GM18499 (cell line): ENCODE measurements around the gene CIB2.

ENCODE experiments used
- ATAC-seq: cut with Tn5 transposase; IDR thresholded peaks from one replicate; pipeline ENCODE4 v1.9.1; 2021; ENCODE audit warnings: moderate number of reproducible peaks; ENCODE audit not compliant: insufficient read depth, unreplicated experiment

CIB2 gene

GRCh38 chr15:78149805-78150751, 18.8 kb upstream of the CIB2 start:
- no peak for ATAC-seq

GRCh38 chr15:78149068-78149804, 18.0 kb upstream of the CIB2 start, which contains the start of gene IDH3A:
TSS of gene IDH3A (plus strand) at chr15:78149362. CDS start at chr15:78149404, 42 bp downstream.
- peak; percentile 39 for ATAC-seq

DNA sequence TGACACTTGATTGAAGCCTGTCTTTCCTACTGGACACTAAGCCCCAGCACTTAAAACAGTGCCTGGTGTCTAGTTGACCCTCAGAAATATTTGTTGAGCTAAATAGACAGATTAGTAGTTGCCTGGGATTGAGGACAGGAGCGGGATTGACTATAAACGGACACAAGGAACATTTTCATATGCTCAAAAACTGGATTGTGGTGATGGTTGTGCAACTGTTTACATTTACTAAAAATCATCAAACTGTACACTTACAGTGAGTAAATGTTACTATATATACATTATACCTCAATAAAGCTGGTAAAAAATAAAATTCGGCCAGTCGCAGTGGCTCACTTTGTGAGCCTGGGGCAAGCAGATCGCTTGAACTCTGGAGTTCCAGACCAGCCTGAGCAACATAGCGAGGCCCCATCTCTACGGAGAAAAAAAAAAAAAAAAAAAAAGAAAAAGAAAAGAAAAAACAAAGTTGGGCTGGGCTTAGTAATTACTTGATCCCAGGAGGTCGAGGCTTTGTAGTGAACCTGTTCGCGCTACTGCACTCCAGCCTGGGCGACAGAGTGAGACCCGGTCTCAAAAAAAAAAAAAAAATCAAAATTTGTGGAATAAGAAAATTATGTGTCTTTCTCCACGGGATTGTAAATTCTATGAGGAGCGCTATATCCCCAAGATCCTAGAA, 17.3 kb upstream of the CIB2 start:
- peak; percentile 11 for ATAC-seq

GRCh38 chr15:78147566-78147965, 16.3 kb upstream of the CIB2 start:
- no peak for ATAC-seq

DNA sequence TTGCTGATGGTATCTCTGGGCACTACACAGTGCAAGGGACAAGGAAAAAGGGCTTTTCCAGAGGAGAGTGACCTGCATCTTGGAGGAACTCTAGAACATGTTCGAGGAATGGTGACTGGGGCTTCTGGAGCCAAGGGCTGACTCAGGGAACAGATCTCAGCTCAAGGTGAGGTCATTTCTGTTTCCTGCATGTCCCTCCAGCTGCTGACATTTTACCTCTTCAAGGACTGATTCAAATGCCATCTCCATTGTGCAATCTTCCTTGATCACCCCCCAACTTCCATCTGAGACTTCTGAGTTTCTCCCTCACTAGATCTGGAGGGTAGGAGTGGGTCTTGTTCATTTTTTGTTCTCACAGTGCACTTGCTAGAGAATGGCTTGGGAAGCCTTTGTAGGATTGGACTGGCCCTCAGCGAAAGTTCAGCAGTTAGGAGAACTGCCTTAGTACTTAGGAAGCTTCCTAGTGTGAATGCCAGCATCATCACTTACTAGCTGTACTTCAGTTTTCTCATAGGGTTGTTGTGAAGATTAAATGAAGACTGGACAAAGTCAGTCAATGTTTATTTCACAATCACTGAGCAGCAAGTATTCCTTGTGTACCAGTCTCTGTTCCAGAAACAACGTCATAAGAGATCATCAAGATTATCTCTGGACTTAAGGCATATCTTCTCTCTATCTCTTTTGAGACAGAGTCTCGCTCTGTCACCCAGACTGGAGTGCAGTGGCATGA, 15.3 kb upstream of the CIB2 start:
- ATAC-seq, result no peak

DNA sequence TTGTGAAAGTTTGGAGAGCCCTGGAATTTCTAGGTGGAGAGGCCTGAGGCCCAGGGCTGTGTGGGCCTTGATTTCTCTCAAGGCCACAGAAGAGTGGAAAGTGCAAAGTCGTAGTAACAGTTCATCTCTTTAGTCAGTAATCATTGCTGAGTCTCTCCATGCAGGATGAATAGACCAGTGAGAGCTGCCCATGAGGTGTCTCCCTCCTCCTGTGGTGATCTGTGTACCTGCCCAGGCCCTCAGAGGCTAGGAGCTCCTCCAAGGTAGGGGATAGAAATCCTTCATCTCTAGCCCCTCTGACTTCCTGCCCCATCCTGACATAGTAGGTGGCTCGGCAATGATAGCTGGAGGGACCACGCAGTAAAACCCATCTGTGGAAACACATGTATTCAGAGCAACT, 11.1 kb upstream of the CIB2 start:
- ATAC-seq, result no peak

DNA sequence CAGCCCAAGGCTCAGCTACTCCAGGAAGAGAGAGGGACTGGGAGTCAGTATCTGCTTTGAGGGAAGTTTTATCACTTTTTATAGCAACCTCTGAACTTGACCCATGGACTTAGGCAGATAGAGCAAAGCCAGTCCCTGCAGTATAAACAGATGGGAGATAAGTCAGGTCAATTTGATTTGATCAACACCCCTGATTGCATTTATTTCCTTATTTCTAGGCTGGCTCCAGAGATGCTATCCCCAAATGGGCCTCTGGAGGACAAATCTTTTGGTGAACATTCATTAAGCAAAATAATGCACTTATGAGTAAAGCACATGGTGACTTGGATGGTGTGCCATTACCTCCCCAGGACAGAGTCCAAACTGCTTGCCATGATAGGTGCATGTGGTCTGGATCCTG, 9.0 kb upstream of the CIB2 start:
- ATAC-seq, result no peak

DNA sequence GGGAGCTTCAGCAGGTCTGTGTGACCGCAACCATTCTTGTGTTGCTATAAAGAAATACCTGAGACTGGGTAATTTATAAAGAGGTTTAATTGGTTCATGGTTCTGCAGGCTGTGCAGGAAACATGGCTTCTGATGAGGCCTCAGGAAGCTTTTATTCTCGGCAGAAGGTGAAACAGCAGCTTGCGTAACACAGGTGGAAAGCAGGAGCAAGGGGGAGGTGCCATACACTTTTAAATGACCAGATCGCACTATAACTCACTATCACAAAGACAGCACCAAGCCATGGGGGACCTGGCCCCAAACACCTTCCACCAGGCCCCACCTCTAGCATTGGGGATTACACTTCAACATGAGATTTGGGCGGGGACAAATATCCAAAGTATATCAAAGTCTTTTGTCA, 8.3 kb upstream of the CIB2 start:
- ATAC-seq, result no peak

- ATAC-seq, result no peak
These were observed 2.6 kb upstream of the CIB2 start for GRCh38 chr15:78133801-78134200.

DNA sequence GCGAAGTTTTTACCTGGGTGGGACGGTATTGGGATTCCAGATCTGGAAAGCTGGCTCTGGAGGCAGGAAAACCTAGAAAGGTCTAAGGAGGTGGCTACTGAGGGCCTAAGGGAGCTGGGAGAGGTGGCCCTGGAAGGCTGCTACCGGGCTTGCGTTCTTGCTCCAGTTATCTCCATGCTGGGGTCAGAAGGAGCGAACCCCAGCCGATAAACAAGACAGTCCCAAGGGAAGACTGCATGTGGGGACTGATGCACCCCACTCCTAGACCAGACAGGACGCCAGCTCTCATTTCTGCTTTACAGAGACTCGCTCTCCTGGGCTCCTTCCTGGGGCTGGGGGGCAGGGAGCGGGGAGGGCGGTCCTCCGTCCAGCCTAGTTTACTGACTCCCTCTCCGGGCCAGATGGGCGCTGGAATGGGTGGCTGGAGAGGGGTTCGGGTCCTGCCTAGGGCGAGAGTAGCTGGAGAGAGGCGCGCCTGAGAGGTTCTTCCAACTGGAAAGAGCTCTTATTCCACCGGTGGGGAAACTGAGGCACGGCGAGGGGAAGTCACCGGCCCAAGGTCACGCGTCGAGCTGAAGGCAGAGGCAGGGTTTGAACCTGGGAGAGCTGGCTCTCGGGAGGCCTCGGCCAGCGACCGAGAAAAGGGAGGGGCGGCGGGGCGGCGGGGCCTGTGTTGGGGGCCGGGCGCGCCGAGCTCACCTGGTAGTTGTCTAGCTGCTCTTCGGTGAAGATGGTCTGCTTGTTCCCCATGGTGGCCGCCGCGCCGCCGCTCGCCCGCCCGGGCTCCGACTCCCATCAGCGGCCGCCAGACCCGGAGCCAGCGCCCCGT, 565 bp downstream of the CIB2 start:
- no peak for ATAC-seq

- no peak for ATAC-seq
These were observed 1.4 kb downstream of the CIB2 start for GRCh38 chr15:78129751-78130287.

- no peak for ATAC-seq
These were observed 2.0 kb downstream of the CIB2 start for GRCh38 chr15:78129077-78129750.

- ATAC-seq, result no peak
These were observed 3.4 kb downstream of the CIB2 start for GRCh38 chr15:78127882-78128281.

GRCh38 chr15:78125267-78125666, 6.0 kb downstream of the CIB2 start:
- no peak for ATAC-seq

DNA sequence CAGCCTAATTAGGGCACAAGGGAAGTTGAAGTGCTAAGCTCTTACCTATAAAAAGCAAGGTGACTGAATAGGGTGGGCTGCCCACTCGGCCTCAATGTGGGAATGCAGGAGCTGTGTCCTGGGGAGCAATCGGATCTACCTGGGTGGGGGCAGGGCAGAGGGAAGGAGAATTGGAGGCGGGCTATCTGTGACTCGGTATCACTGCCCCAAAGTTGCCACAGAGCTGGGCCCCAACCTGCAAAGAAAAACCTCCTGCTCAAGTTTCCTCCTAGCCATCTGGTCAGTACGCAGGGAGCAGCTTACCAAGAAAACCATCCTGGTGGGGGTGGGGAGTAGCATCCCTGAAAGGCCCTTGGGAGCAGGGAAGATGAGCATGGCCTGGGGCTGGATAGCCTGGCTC, 10.7 kb downstream of the CIB2 start:
- ATAC-seq, result no peak

DNA sequence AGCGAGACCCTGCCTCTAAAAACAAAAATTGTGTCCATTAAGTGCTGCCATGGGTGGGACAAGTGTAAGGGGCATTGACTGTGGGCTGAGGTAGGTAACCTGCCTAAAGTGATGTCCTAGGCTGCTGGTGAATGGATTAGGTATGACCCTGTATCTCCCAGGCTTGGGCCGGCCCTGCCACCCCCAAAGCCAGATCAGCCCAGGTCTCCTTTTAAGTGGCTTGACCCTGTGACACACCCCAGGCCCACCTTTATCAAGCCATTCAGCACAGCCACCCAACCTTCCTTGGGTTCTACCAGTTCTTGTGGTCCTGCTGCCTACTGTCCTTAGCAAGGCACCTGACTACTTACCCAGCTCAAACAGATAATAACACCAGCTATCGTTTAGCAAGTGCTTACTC, 18.7 kb downstream of the CIB2 start:
- ATAC-seq, result no peak

DNA sequence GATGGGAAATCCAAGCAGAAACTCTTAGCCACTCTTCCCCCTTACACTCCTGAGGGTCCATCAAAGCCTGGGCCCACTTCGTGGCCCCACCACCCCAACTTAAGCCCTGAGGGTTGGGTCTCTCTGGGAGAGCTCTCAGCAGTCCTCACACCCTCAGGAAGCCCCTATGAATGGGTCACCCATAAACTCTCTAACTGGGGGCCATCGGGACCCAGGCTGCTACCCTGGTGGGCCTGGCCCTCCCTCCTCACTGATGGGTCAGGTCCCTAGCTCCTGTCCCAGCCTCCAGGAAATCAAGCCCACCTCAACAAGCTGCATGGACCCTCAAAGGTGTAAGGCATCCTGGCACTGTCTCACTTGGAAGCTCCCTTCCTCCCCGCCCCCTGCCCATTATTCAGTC, 19.5 kb downstream of the CIB2 start:
- no peak for ATAC-seq

- ATAC-seq, result no peak
These were observed 20.2 kb downstream of the CIB2 start for GRCh38 chr15:78110916-78111475.
